Body of pancreas (tissue), 4 donors: ENCODE measurements around the gene RBM8A. TPM values are rescaled to one million over a fixed set of nuclear protein-coding genes. Genes with fewer than 3 reads are reported as not detected.

Experiments
- ATAC-seq: fragments of 150-250 bp; one replicate; pipeline ENCODE4 v1.9.1; 2016
- DNase-seq, 4 donors: peaks; one replicate each; pipeline ENCODE4 v3.0.0-alpha.2; 2019
- H3K27ac ChIP-seq, 4 donors: fragments of 200-600 bp; sonication (generic); 1 replicate in 3 of 4; 2 replicates in 1 of 4; pipeline versions ENCODE4 v1.5.1 to v1.6.1; 2016 to 2019; ENCODE audit warnings: mild to moderate bottlenecking in 1 of 4, mixed read lengths in 1 of 4, moderate library complexity in 1 of 4
- H3K27me3 ChIP-seq, 2 donors: fragments of 200-600 bp; sonication (generic); one replicate each; pipeline ENCODE4 v1.6.0; 2016; ENCODE audit warnings: mild to moderate bottlenecking in 1 of 2
- H3K36me3 ChIP-seq, 2 donors: fragments of 200-600 bp; sonication (generic); replicated peaks in 1 of 2; 2 replicates each; pipeline ENCODE4 v1.5.1; 2016; ENCODE audit warnings: low read depth in 2 of 2; ENCODE audit not compliant: insufficient read depth in 1 of 2
- H3K4me1 ChIP-seq: fragments of 200-600 bp; sonication (generic); one replicate; pipeline ENCODE4 v1.6.0; 2016
- H3K4me3 ChIP-seq, 2 donors: fragments of 200-600 bp; sonication (generic); 1 replicate in 1 of 2; 2 replicates in 1 of 2; pipeline ENCODE4 v1.5.1; 2016 to 2019
- H3K9me3 ChIP-seq, 3 donors: fragments of 200-600 bp; sonication (generic); 1 replicate in 2 of 3; 2 replicates in 1 of 3; pipeline ENCODE4 v1.5.1; 2016
- CTCF ChIP-seq, 7 experiments: fragments of 450-650 bp in 4 of 7; fragments of 200-600 bp in 3 of 7; sonication (generic) in 3 of 7; IDR thresholded peaks; one replicate each; pipeline ENCODE4 v1.5.1; 2016 to 2019; ENCODE audit warnings: antibody characterized with exemption in 7 of 7
- POLR2A ChIP-seq, 3 donors: fragments of 450-650 bp; IDR thresholded peaks; one replicate each; pipeline ENCODE4 v1.6.1; 2016; ENCODE audit warnings: antibody characterized with exemption in 3 of 3, mild to moderate bottlenecking in 2 of 3
- WGBS, 2 donors: methylation state at CpG; one replicate each; pipeline ENCODE4 v1.1.5; 2017; 5-methylcytosine and 5-hydroxymethylcytosine counted together
- intact Hi-C: fragments of 100-400 bp; cut with DNase I; formaldehyde crosslinking; loops from one replicate; pipeline ENCODE4 v1.15.1; 2023
- total RNA-seq, 2 donors: library from RNA; depleted of rRNA; stranded (reverse); fragments of >200 nt; gene quantifications; one replicate each; pipeline ENCODE4 v1.1.0, GENCODE V29; 2016

RBM8A gene
- total RNA-seq, 2 donors from 2014 or later = 47.2 to 70.2 TPM

GRCh38 chr1:145918144-145918991 is 8.9 kb downstream of the RBM8A start, which contains the start of gene PEX11B:
Gene PEX11B (minus strand): TSS chr1:145918717. CDS start chr1:145918688, 29 bp downstream.
- intact Hi-C loops = no loop called here
- peak within 1 kb of the TSS; percentile 89 to 98 for H3K4me3 ChIP-seq
- no peaks in the 10 kb centered on the region for H3K36me3 ChIP-seq
- peaks cover 21% of the 10 kb centered on the region for H3K4me1 ChIP-seq
- peak; percentile 7 to 78 (median 68) for TF ChIP-seq POLR2A (IDR thresholded peaks at IDR 0.05)
- peak in 2 of 7 experiments; percentile 13 to 15 for TF ChIP-seq CTCF (IDR thresholded peaks at IDR 0.05)
- 0 to 1% methylated on average over 30 to 51 of the region's 51 CpGs for WGBS, 2 donors
- no peaks in the 10 kb centered on the region for H3K27me3 ChIP-seq
- DNase-seq = peak; percentile 87 to 94 (median 90)
- peak within 1 kb of the TSS; percentile 68 to 93 (median 82) for H3K27ac ChIP-seq
- H3K9me3 ChIP-seq = no peaks in the 10 kb centered on the region
- peak; percentile 93 for ATAC-seq

GRCh38 chr1:145917595-145917994 is 9.7 kb downstream of the RBM8A start:
- Histone ChIP-seq H3K27ac (peak overlapping the region in 2 of 4 donors; percentile 86 to 93), H3K9me3 (no peaks in the 10 kb centered on the region), H3K4me1 (peaks cover 21% of the 10 kb centered on the region), H3K4me3 (peak overlapping the region in 1 of 2 donors; percentile 98), H3K27me3 (no peaks in the 10 kb centered on the region), H3K36me3 (no peaks in the 10 kb centered on the region)
- TF ChIP-seq CTCF (IDR thresholded peaks at IDR 0.05) (no peak), POLR2A (IDR thresholded peaks at IDR 0.05) (no peak)
- intact Hi-C loops = no loop called here
- no peak for DNase-seq
- ATAC-seq = no peak
- 52 to 53% methylated on average over 5 of the region's 5 CpGs for WGBS, 2 donors

GRCh38 chr1:145916745-145917144 is 10.5 kb downstream of the RBM8A start:
- WGBS, 2 donors = 63 to 67% methylated on average over 5 of the region's 5 CpGs
- Histone ChIP-seq H3K4me3 (no peak overlapping the region), H3K27ac (no peak overlapping the region), H3K27me3 (no peaks in the 10 kb centered on the region), H3K4me1 (peaks cover 21% of the 10 kb centered on the region), H3K36me3 (peaks cover 0 to 3% of the 10 kb centered on the region in 2 donors), H3K9me3 (no peaks in the 10 kb centered on the region)
- ATAC-seq (no peak), DNase-seq (no peak)
- intact Hi-C loops = no loop called here
- TF ChIP-seq CTCF (IDR thresholded peaks at IDR 0.05) (no peak), POLR2A (IDR thresholded peaks at IDR 0.05) (no peak)

DNA sequence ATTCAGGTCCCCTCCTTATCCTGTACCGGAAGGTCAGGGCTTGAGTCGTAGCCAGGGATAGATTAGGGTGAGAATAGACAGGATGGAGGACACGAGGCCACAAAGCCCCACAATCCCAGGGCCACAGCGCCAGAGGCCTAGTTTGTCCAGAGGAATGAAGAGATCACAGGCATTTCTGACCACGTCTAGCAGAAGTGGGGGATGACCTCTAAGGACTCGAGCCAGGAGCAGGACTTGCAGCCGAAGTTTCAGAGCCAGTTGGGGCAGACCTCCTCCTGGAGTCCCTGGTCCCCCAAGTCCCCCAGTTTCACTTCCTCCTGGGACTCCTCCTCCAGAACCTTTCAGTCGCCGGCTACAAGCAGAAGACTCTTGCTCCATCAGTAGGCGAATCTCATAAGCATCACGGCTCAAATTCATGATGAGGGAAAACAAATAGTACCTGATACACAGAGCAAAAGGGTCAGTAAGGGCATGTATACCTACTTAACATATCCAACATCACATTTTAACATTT is 15.1 kb downstream of the RBM8A start:
- no peak overlapping the region for H3K4me3 ChIP-seq
- DNase-seq = no peak
- 63 to 72% methylated on average over 7 to 11 of the region's 11 CpGs for WGBS, 2 donors
- H3K27me3 ChIP-seq = no peaks in the 10 kb centered on the region
- TF ChIP-seq POLR2A (IDR thresholded peaks at IDR 0.05) = no peak
- no peak for TF ChIP-seq CTCF (IDR thresholded peaks at IDR 0.05)
- H3K4me1 ChIP-seq = peaks cover 11% of the 10 kb centered on the region
- intact Hi-C loops = no loop called here
- H3K27ac ChIP-seq = no peak overlapping the region
- peaks cover 0 to 14% of the 10 kb centered on the region in 2 donors for H3K36me3 ChIP-seq
- H3K9me3 ChIP-seq = no peaks in the 10 kb centered on the region
- ATAC-seq = no peak
